Cardiac septum (tissue), 1 donor: ENCODE measurements around the gene ASB8. TPM values are rescaled to one million over a fixed set of nuclear protein-coding genes. Genes with fewer than 3 reads are reported as not detected.
A peak's percentile ranks its signal among the peaks of the same experiment; 100 is the strongest.

Experiments
- DNase-seq: peaks from one replicate; pipeline ENCODE4 v3.0.0-alpha.2; 2020; ENCODE audit warnings: low spot score
- intact Hi-C: fragments of 100-400 bp; cut with DNase I; formaldehyde crosslinking; loops from one replicate; pipeline ENCODE4 v1.14.0; 2022
- total RNA-seq: library from RNA; stranded (reverse); fragmentation: NEBNext Ultra II Directional; extraction: Animal tissue kit (Norgen Biotek cat#: 25700); gene quantifications from one replicate; pipeline ENCODE4 v1.2.1, GENCODE V29; 2021
- donor health status: DM: no; HTN: no; CAD: no.

ASB8 gene
- total RNA-seq, 1 donor from 2014 or later = 69.4 TPM

- no peak for DNase-seq
- intact Hi-C loops = no loop called here
Measured at GRCh38 chr12:48184549-48184922, 27.2 kb upstream of the ASB8 start.

GRCh38 chr12:48183876-48184548, 26.7 kb upstream of the ASB8 start:
- no peak for DNase-seq
- intact Hi-C loops = no loop called here

- peak; percentile 82 for DNase-seq
- intact Hi-C loops = no loop called here
Measured at GRCh38 chr12:48183091-48183875, 26.0 kb upstream of the ASB8 start, which contains the start of gene CCDC184. TSS of gene CCDC184 (plus strand) at chr12:48183644. CDS start at chr12:48184123, 479 bp downstream.

- intact Hi-C loops = no loop called here
- DNase-seq = no peak
Measured at GRCh38 chr12:48182631-48183030, 25.3 kb upstream of the ASB8 start.

- intact Hi-C loops = no loop called here
Measured at GRCh38 chr12:48180857-48181495, 23.7 kb upstream of the ASB8 start.

GRCh38 chr12:48180424-48180823, 23.1 kb upstream of the ASB8 start:
- intact Hi-C loops = no loop called here

More at GRCh38 chr12:48180857-48181495, 23.7 kb upstream of the ASB8 start:
- DNase-seq = no peak

GRCh38 chr12:48179466-48179865, 22.2 kb upstream of the ASB8 start:
- intact Hi-C loops = no loop called here

More at GRCh38 chr12:48180424-48180823, 23.1 kb upstream of the ASB8 start:
- DNase-seq = no peak

GRCh38 chr12:48177982-48178381, 20.7 kb upstream of the ASB8 start:
- intact Hi-C loops = no loop called here

More at GRCh38 chr12:48179466-48179865, 22.2 kb upstream of the ASB8 start:
- DNase-seq = no peak

GRCh38 chr12:48176417-48176751, 19.1 kb upstream of the ASB8 start:
- DNase-seq = no peak
- intact Hi-C loops = no loop called here

More at GRCh38 chr12:48177982-48178381, 20.7 kb upstream of the ASB8 start:
- DNase-seq = no peak

- DNase-seq = no peak
- intact Hi-C loops = no loop called here
Measured at GRCh38 chr12:48175613-48176416, 18.5 kb upstream of the ASB8 start.

- intact Hi-C loops = no loop called here
- DNase-seq = no peak
Measured at GRCh38 chr12:48169011-48169410, 11.7 kb upstream of the ASB8 start.

GRCh38 chr12:48165089-48165981, 8.0 kb upstream of the ASB8 start:
- intact Hi-C loops = no loop called here
- DNase-seq = no peak

GRCh38 chr12:48164451-48164850, 7.1 kb upstream of the ASB8 start:
- intact Hi-C loops = no loop called here
- DNase-seq = no peak

GRCh38 chr12:48163150-48163747, 5.9 kb upstream of the ASB8 start:
- no peak for DNase-seq

GRCh38 chr12:48160807-48161206, 3.5 kb upstream of the ASB8 start:
- DNase-seq = no peak
- intact Hi-C loops = no loop called here

More at GRCh38 chr12:48163150-48163747, 5.9 kb upstream of the ASB8 start:
- intact Hi-C loops = no loop called here

- no peak for DNase-seq
- intact Hi-C loops = no loop called here
Measured at GRCh38 chr12:48160046-48160445, 2.7 kb upstream of the ASB8 start.

- DNase-seq = no peak
- intact Hi-C loops = loop anchor here (2.0 to 5.0 kb wide), 3 partner anchors 36 to 51 kb away; partner anchors contain the start of gene SENP1
Measured at GRCh38 chr12:48157889-48158370, 615 bp upstream of the ASB8 start.

- intact Hi-C loops = loop anchor here (2.0 to 5.0 kb wide), 3 partner anchors 34 to 50 kb away; partner anchors contain the start of gene SENP1
- no peak for DNase-seq
Measured at GRCh38 chr12:48156652-48157017, 680 bp downstream of the ASB8 start.
